Ovary (tissue), 9 donors: ENCODE measurements around the gene LBX2. TPM values are rescaled to one million over a fixed set of nuclear protein-coding genes. Genes with fewer than 3 reads are reported as not detected.

Experiments used
- DNase-seq, 5 donors: peaks; one replicate each; pipeline ENCODE4 v3.0.0-alpha.2; 2019 to 2020
- H3K27ac ChIP-seq, 2 donors: fragments of 200-600 bp; one replicate each; pipeline versions ENCODE4 v1.5.1 to v1.8.0; 2019 to 2022
- H3K27me3 ChIP-seq: fragments of 200-600 bp; one replicate; pipeline ENCODE4 v1.8.0; 2022
- H3K36me3 ChIP-seq: fragments of 200-600 bp; sonication (generic); one replicate; pipeline ENCODE4 v1.5.1; 2019
- H3K4me1 ChIP-seq: one replicate; pipeline ENCODE4 v1.8.1; 2013; ENCODE audit warnings: mild to moderate bottlenecking, moderate library complexity; ENCODE audit not compliant: insufficient read depth
- H3K4me3 ChIP-seq: fragments of 200-600 bp; sonication (generic); one replicate; pipeline ENCODE4 v1.5.1; 2017
- H3K9me3 ChIP-seq, 2 donors: fragments of 200-600 bp in 1 of 2; sonication (generic) in 1 of 2; one replicate each; pipeline versions ENCODE4 v1.5.1 to v1.8.1; 2013 to 2019; ENCODE audit warnings: mild to moderate bottlenecking in 1 of 2, moderate library complexity in 1 of 2
- CTCF ChIP-seq, 3 donors: fragments of 450-650 bp in 2 of 3; fragments of 200-600 bp in 1 of 3; IDR thresholded peaks; one replicate each; pipeline versions ENCODE4 v1.5.1 to v1.8.0; 2016 to 2022; ENCODE audit warnings: antibody characterized with exemption in 3 of 3, mild to moderate bottlenecking in 1 of 3
- EP300 ChIP-seq: sonication (generic); formaldehyde crosslinking; IDR thresholded peaks from one replicate; pipeline ENCODE4 v1.6.1; 2017; ENCODE audit warnings: antibody characterized with exemption
- POLR2A ChIP-seq: fragments of 450-650 bp; IDR thresholded peaks from one replicate; pipeline ENCODE4 v1.6.1; 2017; ENCODE audit warnings: antibody characterized with exemption, mild to moderate bottlenecking, moderate library complexity
- WGBS, 3 donors: extraction: QIAGEN DNeasy Blood & Tissue Kit in 1 of 3; methylation state at CpG; one replicate each; pipeline versions ENCODE4 v1.1.5 to v1.1.7; 2013 to 2017; 5-methylcytosine and 5-hydroxymethylcytosine counted together
- intact Hi-C, 4 donors: fragments of 100-400 bp; cut with DNase I; formaldehyde crosslinking; loops; one replicate each; pipeline versions ENCODE4 v1.11.0 to v1.15.1; 2022 to 2023
- polyA plus RNA-seq, 2 donors: library from polyadenylated mRNA; stranded (reverse); fragments of 200-250 nt in 1 of 2; fragments of 350-450 nt in 1 of 2; fragmentation: Illumina TruSeq in 1 of 2; extraction: RNeasy Lipid Tissue Mini Kit (QIAGEN cat#74804) in 1 of 2; gene quantifications; one replicate each; pipeline ENCODE4 v1.2.3, GENCODE V29; 2013 to 2014
- total RNA-seq, 7 donors: library from RNA; depleted of rRNA in 2 of 7; stranded (reverse); fragments of >200 nt in 2 of 7; fragmentation: NEBNext Ultra II Directional in 3 of 7; extraction: Animal tissue kit (Norgen Biotek cat#: 25700) in 3 of 7; gene quantifications; one replicate each; pipeline versions ENCODE4 v1.1.0 to v1.2.4, GENCODE V29; 2016 to 2023
- donor health status: DM: no; HTN: no; CAD: no; lungs with moderate emphysema.
- donor health status: DM: no; HTN: no; CAD: no.
- donor health status: Bipolar disorder and iron deficiency.
- donor health status: DM: yes; HTN: yes; CAD: no.
- donor health status: DM: no; HTN: no; CAD: no.
- donor health status: DM: yes; HTN: yes; CAD: no.

Gene LBX2
- total and polyA plus RNA-seq, 9 donors = 0.15 to 1.2 (median 0.22) TPM; not detected in 4

GRCh38 chr2:74515981-74516633, 16.7 kb upstream of the LBX2 start:
- intact Hi-C loops = no loop called here
- no peak for TF ChIP-seq EP300
- no peak for TF ChIP-seq CTCF (IDR thresholded peaks at IDR 0.05)
- TF ChIP-seq POLR2A = no peak
- H3K4me1 ChIP-seq = peaks cover 3% of the 10 kb centered on the region
- H3K36me3 ChIP-seq = no peaks in the 10 kb centered on the region
- no peak for DNase-seq
- 1 to 6% (median 2%) methylated on average over 35 to 72 of the region's 72 CpGs for WGBS, 3 donors
- H3K9me3 ChIP-seq = no peaks in the 10 kb centered on the region
- H3K27me3 ChIP-seq = peaks cover 18% of the 10 kb centered on the region
- H3K4me3 ChIP-seq = no peak overlapping the region
- no peak overlapping the region for H3K27ac ChIP-seq

GRCh38 chr2:74515271-74515980, 16.0 kb upstream of the LBX2 start:
- Histone ChIP-seq H3K27ac (no peak overlapping the region), H3K27me3 (peaks cover 18% of the 10 kb centered on the region), H3K9me3 (no peaks in the 10 kb centered on the region), H3K4me3 (no peak overlapping the region), H3K4me1 (peaks cover 3% of the 10 kb centered on the region), H3K36me3 (no peaks in the 10 kb centered on the region)
- TF ChIP-seq EP300 (no peak), CTCF (IDR thresholded peaks at IDR 0.05) (no peak), POLR2A (no peak)
- no peak for DNase-seq
- intact Hi-C loops = no loop called here
- 3 to 4% (median 4%) methylated on average over 30 to 60 of the region's 60 CpGs for WGBS, 3 donors

GRCh38 chr2:74514368-74515270, 15.2 kb upstream of the LBX2 start, which contains the start of gene TLX2:
TLX2 (plus strand) TSS chr2:74514450; CDS start chr2:74514807, 357 bp downstream.
- H3K27me3 ChIP-seq = peaks cover 18% of the 10 kb centered on the region
- no peaks in the 10 kb centered on the region for H3K9me3 ChIP-seq
- no peaks in the 10 kb centered on the region for H3K36me3 ChIP-seq
- DNase-seq = no peak
- intact Hi-C loops = no loop called here
- WGBS, 3 donors = 4% methylated on average over 54 to 82 of the region's 82 CpGs
- no peak within 1 kb of the TSS for H3K4me3 ChIP-seq
- no peak within 1 kb of the TSS for H3K27ac ChIP-seq
- H3K4me1 ChIP-seq = peaks cover 3% of the 10 kb centered on the region
- TF ChIP-seq CTCF (IDR thresholded peaks at IDR 0.05) = no peak
- no peak for TF ChIP-seq EP300
- TF ChIP-seq POLR2A = no peak

- H3K36me3 ChIP-seq = no peaks in the 10 kb centered on the region
- TF ChIP-seq EP300 (no peak), POLR2A (no peak), CTCF (IDR thresholded peaks at IDR 0.05) (no peak)
- no peak overlapping the region for H3K27ac ChIP-seq
- no peak overlapping the region for H3K4me3 ChIP-seq
- peak in 2 of 5 donors; percentile 21 to 31 for DNase-seq
- H3K4me1 ChIP-seq = peaks cover 3% of the 10 kb centered on the region
- H3K27me3 ChIP-seq = peaks cover 18% of the 10 kb centered on the region
- intact Hi-C loops = no loop called here
- WGBS, 3 donors = 4 to 9% (median 6%) methylated on average over 48 to 52 of the region's 52 CpGs
- no peaks in the 10 kb centered on the region for H3K9me3 ChIP-seq
Observed at GRCh38 chr2:74513605-74514367, 14.4 kb upstream of the LBX2 start.
